NCI-H526 (cell line): ENCODE data around the gene GATA3.

Source experiments
- DNase-seq, 2 experiments: peaks; one replicate each; lab custom pipeline; 2025; lab: John Stamatoyannopoulos, UW

Gene GATA3

GRCh38 chr10:8051109-8051821 lies 3.2 kb upstream of the GATA3 start:
- DNase-seq = peak in 1 of 2 experiments; percentile 26

- DNase-seq = no peak
These were observed 2.6 kb upstream of the GATA3 start for GRCh38 chr10:8051851-8052257.

GRCh38 chr10:8052341-8052955 lies 2.0 kb upstream of the GATA3 start:
- DNase-seq = peak in 1 of 2 experiments; percentile 24

- DNase-seq = no peak
These were observed 1.5 kb upstream of the GATA3 start for GRCh38 chr10:8052956-8053445.

- peak; percentile 42 to 91 for DNase-seq
These were observed 843 bp upstream of the GATA3 start for GRCh38 chr10:8053446-8054243.

GRCh38 chr10:8054244-8054493 lies 319 bp upstream of the GATA3 start:
- peak in 1 of 2 experiments; percentile 35 for DNase-seq

GRCh38 chr10:8055420-8056349 lies 1.2 kb downstream of the GATA3 start:
- no peak for DNase-seq

GRCh38 chr10:8056378-8056777 lies 1.9 kb downstream of the GATA3 start:
- no peak for DNase-seq

GRCh38 chr10:8056871-8057331 lies 2.4 kb downstream of the GATA3 start:
- no peak for DNase-seq

GRCh38 chr10:8057636-8058273 lies 3.3 kb downstream of the GATA3 start:
- no peak for DNase-seq

GRCh38 chr10:8058274-8059111 lies 4.0 kb downstream of the GATA3 start:
- DNase-seq = no peak

- DNase-seq = no peak
These were observed 4.9 kb downstream of the GATA3 start for GRCh38 chr10:8059191-8059936.

- no peak for DNase-seq
These were observed 5.7 kb downstream of the GATA3 start for GRCh38 chr10:8060010-8060703.

GRCh38 chr10:8060704-8061121 lies 6.2 kb downstream of the GATA3 start:
- DNase-seq = no peak

- no peak for DNase-seq
These were observed 7.1 kb downstream of the GATA3 start for GRCh38 chr10:8061274-8062211.

GRCh38 chr10:8063128-8063908 lies 8.8 kb downstream of the GATA3 start:
- DNase-seq = no peak

GRCh38 chr10:8063935-8064334 lies 9.4 kb downstream of the GATA3 start:
- no peak for DNase-seq
